Islet of Langerhans (tissue), 1 donor: ENCODE data around the gene SLC25A13.
"Not testable (repeated sequence)": the region's sequence is repeated elsewhere in the genome, so short reads cannot be mapped to it uniquely, and the experiment has no call there.

Experiments
- FAIRE-seq: peaks from one replicate; lab custom pipeline; 2011; peaks lifted over from hg19 to GRCh38; lab: Jason Lieb, UNC

Gene SLC25A13

DNA sequence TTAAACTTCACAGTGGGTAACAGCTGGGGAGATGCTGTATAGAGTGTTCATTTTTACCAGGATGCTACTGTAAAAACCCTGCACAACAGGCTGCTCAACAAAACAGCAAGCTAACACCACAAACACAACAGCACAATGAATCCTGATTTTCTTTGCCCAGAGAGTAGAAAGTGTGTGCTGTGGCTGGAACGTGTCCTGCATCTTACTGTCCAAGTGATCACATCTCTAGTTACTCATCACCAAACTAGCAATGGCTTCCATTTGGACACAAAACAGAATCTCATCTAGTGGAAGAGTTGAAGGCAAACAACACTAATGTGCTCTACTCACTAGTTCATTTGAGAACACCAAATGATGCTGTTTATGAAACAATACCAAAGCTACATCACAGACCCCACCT, 121.2 kb downstream of the SLC25A13 start:
- no peak for FAIRE-seq

- FAIRE-seq, result no peak
These were observed 122.5 kb downstream of the SLC25A13 start for GRCh38 chr7:96199421-96199820.

DNA sequence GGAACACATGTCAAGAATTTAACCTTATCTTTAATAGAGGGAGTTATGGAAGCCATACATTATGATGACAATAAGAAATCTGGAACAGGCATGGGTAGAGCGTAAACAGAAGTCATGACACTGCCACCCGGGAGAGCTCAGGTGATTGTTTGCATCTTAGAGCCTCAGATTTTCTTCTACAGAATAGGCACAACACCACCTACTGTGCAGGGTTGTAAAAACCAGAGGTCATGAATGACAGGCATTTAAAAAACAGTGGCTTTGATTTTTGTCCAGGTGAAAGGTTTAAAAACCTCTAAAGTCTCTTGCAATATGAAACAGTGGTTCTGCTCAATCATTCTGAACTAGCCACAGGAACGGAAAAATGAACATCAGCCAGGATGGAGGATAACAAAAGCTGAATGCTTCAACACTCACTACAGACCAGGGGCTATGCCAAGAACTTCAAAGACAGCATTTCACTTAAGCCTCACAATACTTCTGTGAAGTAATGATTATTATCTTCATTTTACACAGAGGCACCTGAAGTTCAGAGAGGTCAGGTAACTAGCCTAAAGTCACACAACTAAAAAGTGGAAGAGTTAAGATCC, 123.8 kb downstream of the SLC25A13 start:
- no peak for FAIRE-seq

DNA sequence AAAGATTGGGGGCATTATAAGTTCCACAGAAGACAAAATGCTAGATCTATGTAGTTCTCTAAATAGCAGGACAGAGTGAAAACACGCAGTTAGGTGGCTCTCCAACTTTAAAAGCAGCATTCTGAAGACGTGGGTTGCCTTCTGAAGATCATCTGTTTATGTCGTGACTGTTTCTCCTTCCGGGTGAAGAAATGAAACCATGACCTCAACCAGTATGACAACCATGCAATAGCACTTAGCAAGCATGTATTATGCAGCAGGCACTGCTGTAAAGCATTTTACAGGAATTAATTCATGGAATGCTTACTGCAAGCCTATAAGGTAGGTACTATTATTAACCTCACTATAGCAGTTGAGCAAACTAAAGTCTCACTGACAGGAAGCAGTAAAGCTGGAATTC, 125.2 kb downstream of the SLC25A13 start:
- FAIRE-seq, result no peak

- no peak for FAIRE-seq
These were observed 132.6 kb downstream of the SLC25A13 start for GRCh38 chr7:96189129-96189820.

- FAIRE-seq, result no peak
These were observed 133.3 kb downstream of the SLC25A13 start for GRCh38 chr7:96188591-96188991.

DNA sequence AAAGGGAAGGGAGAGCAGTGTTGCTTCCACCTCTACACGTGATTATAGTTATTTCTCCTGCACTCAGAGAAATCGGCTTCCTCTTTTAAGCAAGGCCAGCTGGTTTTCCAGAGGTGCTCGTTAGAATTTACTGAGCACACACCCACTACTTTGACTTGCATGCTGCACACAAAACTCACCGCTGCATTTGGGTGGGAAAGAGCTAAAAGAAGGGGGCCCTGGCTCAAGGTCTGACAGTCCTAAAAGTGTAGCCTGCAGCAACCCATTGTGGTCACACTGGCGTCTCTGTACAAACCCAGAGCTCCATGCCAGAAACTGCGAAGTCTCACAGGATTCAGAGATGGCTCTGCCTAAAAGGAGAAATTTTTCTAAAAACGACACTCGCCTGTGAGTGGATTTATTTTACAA, 133.7 kb downstream of the SLC25A13 start:
- FAIRE-seq, result no peak

DNA sequence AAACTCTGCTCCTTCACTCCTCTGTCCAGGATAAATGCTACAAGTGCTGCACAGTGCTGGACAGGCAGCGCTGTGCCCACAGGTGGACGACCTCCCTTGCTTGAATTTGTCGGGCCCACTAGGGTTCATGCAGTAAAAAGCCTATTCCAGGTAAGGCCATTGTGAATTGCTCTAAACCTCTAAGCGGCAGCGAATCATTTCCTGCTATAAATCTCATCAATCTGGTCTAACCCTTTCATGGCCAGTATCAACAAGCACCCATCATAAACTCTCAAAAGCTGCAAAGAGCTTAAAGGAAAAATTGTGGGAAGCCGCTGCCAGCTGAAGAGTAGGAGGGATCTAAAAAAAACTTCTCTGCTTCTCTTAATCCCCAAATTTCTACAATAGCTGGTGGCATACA, 134.2 kb downstream of the SLC25A13 start:
- FAIRE-seq, result no peak

DNA sequence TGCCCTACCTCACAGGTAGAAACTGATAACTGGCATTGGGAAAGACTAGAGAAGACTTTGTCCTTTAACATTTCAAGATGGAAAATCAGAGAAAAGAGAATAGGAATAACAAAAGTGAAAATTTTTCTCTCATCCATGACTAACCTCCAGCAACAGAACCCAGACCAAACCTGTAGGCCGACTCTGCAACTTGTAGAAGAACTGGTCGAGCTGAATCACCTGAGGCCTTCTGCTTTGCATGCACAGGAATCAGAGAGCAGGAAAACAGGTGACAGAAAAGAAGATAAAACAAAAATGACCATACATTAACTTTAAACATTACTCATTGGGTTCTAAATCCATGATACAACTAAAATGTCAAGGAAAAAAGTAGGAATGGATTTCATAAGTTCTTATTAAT, 137.1 kb downstream of the SLC25A13 start:
- FAIRE-seq, result no peak

DNA sequence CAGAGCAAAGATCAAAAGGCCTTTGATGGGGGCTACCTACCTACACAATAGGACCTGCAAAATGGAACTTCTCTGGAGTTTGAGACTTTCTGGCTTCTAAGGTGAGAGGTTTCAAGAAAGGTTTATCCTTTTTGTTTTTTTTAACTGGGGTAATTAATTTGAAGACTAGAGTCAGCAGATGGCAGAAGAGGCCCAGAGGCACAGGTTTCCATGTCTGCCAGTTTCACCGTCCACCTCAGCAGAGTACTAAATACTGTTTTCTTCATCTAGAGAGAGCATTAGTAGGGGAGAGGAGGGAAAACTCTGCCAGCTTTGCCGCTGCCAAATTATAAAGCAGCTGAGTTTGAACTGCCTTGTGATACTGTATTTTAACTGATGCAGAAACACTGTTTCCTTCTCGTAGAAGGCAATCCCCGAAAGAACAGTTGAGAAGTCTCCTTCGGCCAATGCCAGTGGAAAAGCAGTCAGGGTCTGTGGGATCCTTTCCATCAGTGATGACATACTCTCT, 138.7 kb downstream of the SLC25A13 start:
- FAIRE-seq, result peak; percentile 65

- no peak for FAIRE-seq
These were observed 139.3 kb downstream of the SLC25A13 start for GRCh38 chr7:96182424-96183158.

DNA sequence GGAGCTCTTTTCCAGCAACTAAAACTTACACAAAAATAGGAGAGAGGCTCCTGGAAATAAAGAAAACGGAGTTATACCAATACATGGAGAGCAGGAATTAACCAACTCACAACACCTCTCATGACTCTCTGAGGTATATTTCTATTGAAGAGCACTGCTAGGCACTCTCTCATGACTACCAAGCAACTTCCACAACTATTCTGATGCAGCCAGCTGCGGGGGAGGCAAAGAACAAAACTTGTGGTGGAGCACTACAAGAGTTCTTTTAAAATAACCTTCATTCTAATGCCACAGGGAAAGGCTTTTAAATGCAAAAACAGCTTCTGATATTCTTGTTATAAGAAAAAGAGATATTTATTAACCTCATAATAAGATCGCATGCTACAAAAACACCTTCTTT, 140.7 kb downstream of the SLC25A13 start:
- FAIRE-seq, result no peak

DNA sequence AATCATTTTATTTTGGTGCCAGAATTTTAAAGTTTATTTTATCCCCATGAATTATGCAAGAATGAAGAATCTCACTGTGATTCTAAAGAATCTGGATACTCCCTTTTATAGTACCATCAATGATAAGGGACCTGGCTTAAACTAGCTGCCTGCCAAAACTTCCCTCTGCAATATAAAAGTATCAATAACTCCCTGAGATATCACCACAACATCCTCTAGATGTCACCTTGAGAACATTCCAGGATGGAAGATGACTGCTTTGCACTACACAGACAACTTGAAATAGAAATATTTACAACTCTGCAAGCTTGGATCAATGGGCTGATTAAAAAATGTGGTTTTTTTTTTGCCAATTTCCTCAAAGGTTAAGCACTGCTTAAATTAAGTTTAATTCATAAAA, 142.1 kb downstream of the SLC25A13 start:
- FAIRE-seq, result no peak

- no peak for FAIRE-seq
These were observed 142.6 kb downstream of the SLC25A13 start for GRCh38 chr7:96179341-96179740.

- FAIRE-seq, result no peak
These were observed 143.3 kb downstream of the SLC25A13 start for GRCh38 chr7:96178581-96178980.

- FAIRE-seq, result no peak
These were observed 144.5 kb downstream of the SLC25A13 start for GRCh38 chr7:96177353-96177752.

GRCh38 chr7:96174812-96175211, 147.1 kb downstream of the SLC25A13 start:
- FAIRE-seq, result no peak

- no peak for FAIRE-seq
These were observed 148.1 kb downstream of the SLC25A13 start for GRCh38 chr7:96173781-96174180.

GRCh38 chr7:96169439-96169838, 152.5 kb downstream of the SLC25A13 start:
- no peak for FAIRE-seq

- FAIRE-seq, result no peak
These were observed 154.5 kb downstream of the SLC25A13 start for GRCh38 chr7:96167424-96167823.

DNA sequence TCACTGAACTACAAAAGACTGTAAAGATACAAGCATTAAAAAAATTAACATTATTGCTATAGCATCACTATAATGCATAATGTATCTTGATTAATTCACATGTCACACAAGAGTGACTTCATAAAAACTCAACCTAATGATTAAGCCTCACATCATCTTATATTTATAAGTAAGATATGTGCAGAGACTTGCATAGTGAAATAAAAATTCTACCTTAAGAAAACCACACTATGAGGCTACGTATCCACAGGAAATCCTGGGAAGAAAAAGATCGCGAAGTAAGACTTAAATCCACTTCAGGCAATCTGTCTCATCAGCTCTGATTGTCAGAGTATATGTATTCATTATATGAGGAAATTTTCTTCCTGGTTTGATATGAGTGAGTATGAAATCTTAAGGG, 160.0 kb downstream of the SLC25A13 start:
- no peak for FAIRE-seq

DNA sequence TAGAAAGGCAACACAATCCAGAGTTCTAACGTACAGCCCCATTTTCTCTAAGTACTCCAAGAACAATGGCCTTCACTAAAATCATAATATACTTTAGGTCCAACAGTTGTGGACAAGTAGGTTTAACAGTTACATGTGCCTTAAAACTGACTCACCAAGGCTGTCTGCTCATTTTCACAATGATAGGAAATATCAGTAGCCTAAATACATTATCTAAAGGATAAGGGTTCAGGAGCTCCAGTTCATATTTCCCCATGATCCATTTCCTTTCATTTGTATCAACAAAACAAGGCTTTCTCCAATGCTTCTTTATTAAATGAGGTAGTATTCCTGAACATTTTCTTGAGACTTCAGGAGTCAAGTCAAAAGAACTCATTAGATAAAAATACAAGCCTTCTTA, 164.0 kb downstream of the SLC25A13 start:
- FAIRE-seq, result no peak

DNA sequence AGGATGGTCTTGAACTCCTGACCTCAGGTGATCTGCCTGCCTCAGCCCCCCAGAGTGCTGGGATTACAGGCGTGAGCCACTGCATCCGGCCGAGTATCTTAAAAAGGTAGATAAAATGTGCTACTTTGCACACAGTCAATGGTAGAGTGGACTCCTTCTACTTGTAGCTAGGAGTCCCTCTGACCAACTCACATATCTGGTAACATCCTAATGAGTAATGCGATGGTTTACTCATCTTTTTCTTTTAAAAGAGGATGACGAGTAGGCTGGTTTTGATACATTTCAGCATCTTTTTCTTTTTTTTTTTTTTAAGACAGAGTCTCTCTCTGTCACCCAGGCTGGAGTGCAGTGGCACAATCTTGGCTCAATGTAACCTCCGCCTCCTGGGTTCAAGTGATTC, 167.4 kb downstream of the SLC25A13 start:
- not testable (repeated sequence) for FAIRE-seq
